HEK293 (cell line): Measurements from ENCODE around the gene GRIA1.

Experiments
- CTCF ChIA-PET: fragments of 350-600 bp; formaldehyde crosslinking; extraction: SDS; loops from one replicate; lab custom pipeline; 2021; ENCODE audit warnings: antibody characterized with exemption; lab: Yijun Ruan, JAX
- POLR2A ChIA-PET: fragments of 300-600 bp; formaldehyde crosslinking; extraction: SDS; loops from one replicate; lab custom pipeline; 2020; ENCODE audit warnings: antibody characterized with exemption, inconsistent platforms; lab: Yijun Ruan, JAX
- H3K27ac ChIP-seq: fragments of 200-500 bp; sonication (Bioruptor generic); 2 replicates; pipeline ENCODE4 v1.5.1; 2014; ENCODE audit warnings: low read depth, low read length, control low read depth, inconsistent platforms; ENCODE audit errors: extremely low read depth
- H3K36me3 ChIP-seq, 2 experiments: fragments of 200-500 bp in 1 of 2; sonication (Bioruptor generic) in 1 of 2; 1 replicate in 1 of 2; 2 replicates in 1 of 2; pipeline ENCODE4 v1.5.1; 2014 to 2017; ENCODE audit warnings: inconsistent platforms in 2 of 2, low read length in 2 of 2; ENCODE audit not compliant: control insufficient read depth in 2 of 2, insufficient read depth in 1 of 2
- H3K4me1 ChIP-seq: fragments of 200-500 bp; sonication (Bioruptor generic); 2 replicates; pipeline ENCODE4 v1.5.1; 2014; ENCODE audit warnings: mild to moderate bottlenecking, low read length, inconsistent platforms; ENCODE audit not compliant: control insufficient read depth, insufficient read depth
- H3K4me3 ChIP-seq: 2 replicates; pipeline ENCODE4 v1.5.1; 2011; ENCODE audit warnings: low read depth, mild to moderate bottlenecking, control low read depth, low read length, moderate library complexity
- H3K9me3 ChIP-seq: fragments of 200-500 bp; sonication (Bioruptor generic); 2 replicates; pipeline ENCODE4 v1.5.1; 2014; ENCODE audit warnings: low read depth, low read length, inconsistent platforms; ENCODE audit not compliant: control insufficient read depth, insufficient read depth
- EGR2 ChIP-seq: fragments of 450-650 bp; formaldehyde crosslinking; IDR thresholded peaks from 2 replicates; pipeline ENCODE4 v1.5.1; 2016; ENCODE audit warnings: low read depth, missing biosample characterization, missing genetic modification characterization
- OSR2 ChIP-seq: fragments of 450-650 bp; formaldehyde crosslinking; IDR thresholded peaks from 2 replicates; pipeline ENCODE4 v1.5.1; 2016; ENCODE audit warnings: missing biosample characterization, missing genetic modification characterization
- RBAK ChIP-seq: fragments of 450-650 bp; formaldehyde crosslinking; IDR thresholded peaks from 2 replicates; pipeline ENCODE4 v1.5.1; 2016; ENCODE audit warnings: missing biosample characterization, missing genetic modification characterization
- YY2 ChIP-seq: fragments of 450-650 bp; formaldehyde crosslinking; IDR thresholded peaks from 2 replicates; pipeline ENCODE4 v1.5.1; 2016; ENCODE audit warnings: missing biosample characterization, missing genetic modification characterization
- ZNF335 ChIP-seq: fragments of 450-650 bp; formaldehyde crosslinking; conservative IDR thresholded peaks from 2 replicates; pipeline ENCODE4 v1.5.1; 2016; ENCODE audit warnings: missing biosample characterization, missing genetic modification characterization
- ZNF354C ChIP-seq: fragments of 450-650 bp; formaldehyde crosslinking; IDR thresholded peaks from 2 replicates; pipeline ENCODE4 v1.5.1; 2016; ENCODE audit warnings: missing biosample characterization, missing genetic modification characterization, low read depth, borderline replicate concordance
- ZNF501 ChIP-seq: fragments of 450-650 bp; formaldehyde crosslinking; IDR thresholded peaks from 2 replicates; pipeline ENCODE4 v1.5.1; 2016; ENCODE audit warnings: missing biosample characterization, missing genetic modification characterization
- ZNF555 ChIP-seq: fragments of 450-650 bp; formaldehyde crosslinking; conservative IDR thresholded peaks from 2 replicates; pipeline ENCODE4 v1.5.1; 2017; ENCODE audit warnings: missing biosample characterization, mild to moderate bottlenecking, missing genetic modification characterization, inconsistent platforms
- ZNF660 ChIP-seq: fragments of 450-650 bp; IDR thresholded peaks from 2 replicates; pipeline ENCODE4 v1.5.1; 2018; ENCODE audit warnings: missing biosample characterization, mild to moderate bottlenecking, missing genetic modification characterization
- ZNF670 ChIP-seq: fragments of 450-650 bp; formaldehyde crosslinking; IDR thresholded peaks from 2 replicates; pipeline ENCODE4 v1.5.1; 2016; ENCODE audit warnings: missing biosample characterization, missing genetic modification characterization, low read depth
- TF ChIP-seq, protein P1 (sequence below): fragments of 450-650 bp; formaldehyde crosslinking; IDR thresholded peaks from 2 replicates; pipeline ENCODE4 v1.5.0; 2017; ENCODE audit warnings: missing biosample characterization, missing genetic modification characterization, borderline replicate concordance
- TF ChIP-seq, protein P2 (sequence below): fragments of 450-650 bp; formaldehyde crosslinking; IDR thresholded peaks from 2 replicates; pipeline ENCODE4 v1.5.1; 2016; ENCODE audit warnings: missing biosample characterization, missing genetic modification characterization
- TF ChIP-seq, protein P3 (sequence below): IDR thresholded peaks from 2 replicates; pipeline ENCODE4 v1.6.1; 2011; ENCODE audit warnings: mild to moderate bottlenecking, low read depth, low read length, borderline replicate concordance
- TF ChIP-seq, protein P4 (sequence below): fragments of 450-650 bp; formaldehyde crosslinking; IDR thresholded peaks from 2 replicates; pipeline ENCODE4 v1.5.1; 2017; ENCODE audit warnings: missing biosample characterization, missing genetic modification characterization

Gene GRIA1

DNA sequence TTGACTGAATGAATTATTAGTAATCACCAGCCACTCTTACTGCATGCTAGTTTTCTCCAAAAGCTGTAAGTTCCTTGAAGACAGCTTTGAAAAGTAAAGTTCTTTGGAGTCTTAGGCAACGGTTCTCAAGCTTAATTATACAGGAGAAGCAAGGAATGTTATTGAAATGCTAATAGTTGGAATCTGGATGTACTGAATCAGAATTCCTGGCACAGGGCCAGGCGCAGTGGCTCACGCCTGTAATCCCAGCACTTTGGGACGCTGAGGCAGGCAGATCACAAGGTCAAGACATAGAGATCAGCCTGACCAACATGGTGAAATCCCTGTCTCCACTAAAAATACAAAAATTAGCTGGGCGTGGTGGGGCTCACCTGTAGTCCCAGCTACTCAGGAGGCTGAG is 33.4 kb downstream of the GRIA1 start:
- no peak overlapping the region for H3K4me3 ChIP-seq
- no peaks in the 10 kb centered on the region for H3K9me3 ChIP-seq
- H3K4me1 ChIP-seq = no peaks in the 10 kb centered on the region
- ChIA-PET CTCF (interaction anchor here (1.4 kb wide), 1 partner anchor 18 kb away, joined by 4 read pairs; no protein-coding TSS in a partner anchor), POLR2A (no interaction called here)
- H3K36me3 ChIP-seq = no peaks in the 10 kb centered on the region
- no peak for TF ChIP-seq ZNF555 (tag by site-specific recombination)
- no peak for TF ChIP-seq ZNF670 (tag by site-specific recombination)
- TF ChIP-seq, protein P1, sequence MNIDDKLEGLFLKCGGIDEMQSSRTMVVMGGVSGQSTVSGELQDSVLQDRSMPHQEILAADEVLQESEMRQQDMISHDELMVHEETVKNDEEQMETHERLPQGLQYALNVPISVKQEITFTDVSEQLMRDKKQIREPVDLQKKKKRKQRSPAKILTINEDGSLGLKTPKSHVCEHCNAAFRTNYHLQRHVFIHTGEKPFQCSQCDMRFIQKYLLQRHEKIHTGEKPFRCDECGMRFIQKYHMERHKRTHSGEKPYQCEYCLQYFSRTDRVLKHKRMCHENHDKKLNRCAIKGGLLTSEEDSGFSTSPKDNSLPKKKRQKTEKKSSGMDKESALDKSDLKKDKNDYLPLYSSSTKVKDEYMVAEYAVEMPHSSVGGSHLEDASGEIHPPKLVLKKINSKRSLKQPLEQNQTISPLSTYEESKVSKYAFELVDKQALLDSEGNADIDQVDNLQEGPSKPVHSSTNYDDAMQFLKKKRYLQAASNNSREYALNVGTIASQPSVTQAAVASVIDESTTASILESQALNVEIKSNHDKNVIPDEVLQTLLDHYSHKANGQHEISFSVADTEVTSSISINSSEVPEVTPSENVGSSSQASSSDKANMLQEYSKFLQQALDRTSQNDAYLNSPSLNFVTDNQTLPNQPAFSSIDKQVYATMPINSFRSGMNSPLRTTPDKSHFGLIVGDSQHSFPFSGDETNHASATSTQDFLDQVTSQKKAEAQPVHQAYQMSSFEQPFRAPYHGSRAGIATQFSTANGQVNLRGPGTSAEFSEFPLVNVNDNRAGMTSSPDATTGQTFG (tag by site-specific recombination) = no peak
- no peak for TF ChIP-seq EGR2 (tag by site-specific recombination)
- TF ChIP-seq RBAK (tag by site-specific recombination) = no peak
- no peak for TF ChIP-seq OSR2
- TF ChIP-seq YY2 (tag by site-specific recombination) = no peak
- TF ChIP-seq ZNF660 (tag by site-specific recombination) = no peak
- TF ChIP-seq, protein P2, sequence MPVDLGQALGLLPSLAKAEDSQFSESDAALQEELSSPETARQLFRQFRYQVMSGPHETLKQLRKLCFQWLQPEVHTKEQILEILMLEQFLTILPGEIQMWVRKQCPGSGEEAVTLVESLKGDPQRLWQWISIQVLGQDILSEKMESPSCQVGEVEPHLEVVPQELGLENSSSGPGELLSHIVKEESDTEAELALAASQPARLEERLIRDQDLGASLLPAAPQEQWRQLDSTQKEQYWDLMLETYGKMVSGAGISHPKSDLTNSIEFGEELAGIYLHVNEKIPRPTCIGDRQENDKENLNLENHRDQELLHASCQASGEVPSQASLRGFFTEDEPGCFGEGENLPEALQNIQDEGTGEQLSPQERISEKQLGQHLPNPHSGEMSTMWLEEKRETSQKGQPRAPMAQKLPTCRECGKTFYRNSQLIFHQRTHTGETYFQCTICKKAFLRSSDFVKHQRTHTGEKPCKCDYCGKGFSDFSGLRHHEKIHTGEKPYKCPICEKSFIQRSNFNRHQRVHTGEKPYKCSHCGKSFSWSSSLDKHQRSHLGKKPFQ = no peak
- TF ChIP-seq ZNF354C (tag by site-specific recombination) = no peak
- no peak for TF ChIP-seq ZNF501 (tag by site-specific recombination)
- TF ChIP-seq ZNF335 (tag by site-specific recombination) = no peak
- H3K27ac ChIP-seq = no peak overlapping the region

DNA sequence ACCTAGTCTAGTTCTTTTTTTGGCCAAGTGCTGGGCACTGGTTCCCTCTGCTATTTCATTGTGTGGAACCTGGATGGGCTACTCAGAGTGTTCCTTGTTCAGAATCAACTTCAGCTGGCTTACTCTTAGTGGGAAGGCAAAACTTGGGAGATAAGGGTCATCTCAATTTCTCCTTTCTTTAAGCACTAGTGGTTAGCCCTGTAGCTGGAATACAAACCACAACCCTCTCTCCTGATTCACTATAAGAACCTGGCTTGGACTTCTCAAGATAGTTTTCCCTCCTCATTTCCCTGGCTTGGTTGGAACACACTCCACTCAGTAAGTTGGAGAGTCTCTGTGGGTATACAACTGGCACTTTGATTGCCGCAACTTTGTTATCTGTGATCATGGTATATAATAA is 35.1 kb downstream of the GRIA1 start:
- H3K4me1 ChIP-seq = no peaks in the 10 kb centered on the region
- no peaks in the 10 kb centered on the region for H3K9me3 ChIP-seq
- POLR2A ChIA-PET = no interaction called here
- no peak overlapping the region for H3K4me3 ChIP-seq
- CTCF ChIA-PET = no interaction called here
- no peaks in the 10 kb centered on the region for H3K36me3 ChIP-seq
- no peak overlapping the region for H3K27ac ChIP-seq
- TF ChIP-seq, protein P3, sequence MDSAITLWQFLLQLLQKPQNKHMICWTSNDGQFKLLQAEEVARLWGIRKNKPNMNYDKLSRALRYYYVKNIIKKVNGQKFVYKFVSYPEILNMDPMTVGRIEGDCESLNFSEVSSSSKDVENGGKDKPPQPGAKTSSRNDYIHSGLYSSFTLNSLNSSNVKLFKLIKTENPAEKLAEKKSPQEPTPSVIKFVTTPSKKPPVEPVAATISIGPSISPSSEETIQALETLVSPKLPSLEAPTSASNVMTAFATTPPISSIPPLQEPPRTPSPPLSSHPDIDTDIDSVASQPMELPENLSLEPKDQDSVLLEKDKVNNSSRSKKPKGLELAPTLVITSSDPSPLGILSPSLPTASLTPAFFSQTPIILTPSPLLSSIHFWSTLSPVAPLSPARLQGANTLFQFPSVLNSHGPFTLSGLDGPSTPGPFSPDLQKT = no peak
- TF ChIP-seq, protein P4, sequence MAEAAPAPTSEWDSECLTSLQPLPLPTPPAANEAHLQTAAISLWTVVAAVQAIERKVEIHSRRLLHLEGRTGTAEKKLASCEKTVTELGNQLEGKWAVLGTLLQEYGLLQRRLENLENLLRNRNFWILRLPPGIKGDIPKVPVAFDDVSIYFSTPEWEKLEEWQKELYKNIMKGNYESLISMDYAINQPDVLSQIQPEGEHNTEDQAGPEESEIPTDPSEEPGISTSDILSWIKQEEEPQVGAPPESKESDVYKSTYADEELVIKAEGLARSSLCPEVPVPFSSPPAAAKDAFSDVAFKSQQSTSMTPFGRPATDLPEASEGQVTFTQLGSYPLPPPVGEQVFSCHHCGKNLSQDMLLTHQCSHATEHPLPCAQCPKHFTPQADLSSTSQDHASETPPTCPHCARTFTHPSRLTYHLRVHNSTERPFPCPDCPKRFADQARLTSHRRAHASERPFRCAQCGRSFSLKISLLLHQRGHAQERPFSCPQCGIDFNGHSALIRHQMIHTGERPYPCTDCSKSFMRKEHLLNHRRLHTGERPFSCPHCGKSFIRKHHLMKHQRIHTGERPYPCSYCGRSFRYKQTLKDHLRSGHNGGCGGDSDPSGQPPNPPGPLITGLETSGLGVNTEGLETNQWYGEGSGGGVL (tag by site-specific recombination) = no peak
- TF ChIP-seq ZNF555 (tag by site-specific recombination) = no peak
- TF ChIP-seq RBAK (tag by site-specific recombination) = no peak
